Thyroid gland (tissue), 4 donors: ENCODE data around the gene JAKMIP2. TPM values are rescaled to one million over a fixed set of nuclear protein-coding genes. Genes with fewer than 3 reads are reported as not detected.

Experiments used
- DNase-seq, 2 donors: peaks; one replicate each; pipeline ENCODE4 v3.0.0-alpha.2; 2019
- H3K27ac ChIP-seq, 3 donors: fragments of 200-600 bp; sonication (generic); 1 replicate in 2 of 3; 2 replicates in 1 of 3; pipeline ENCODE4 v1.5.1; 2016 to 2019; ENCODE audit warnings: mild to moderate bottlenecking in 1 of 3, moderate library complexity in 1 of 3
- H3K27me3 ChIP-seq: fragments of 200-600 bp; sonication (generic); one replicate; pipeline ENCODE4 v1.5.1; 2019
- H3K36me3 ChIP-seq, 2 donors: fragments of 200-600 bp; sonication (generic); one replicate each; pipeline ENCODE4 v1.5.1; 2016 to 2019
- H3K4me1 ChIP-seq, 2 donors: fragments of 200-600 bp; sonication (generic); one replicate each; pipeline ENCODE4 v1.5.1; 2017 to 2019
- H3K4me3 ChIP-seq, 3 donors: fragments of 200-600 bp; sonication (generic); replicated peaks in 1 of 3; 1 replicate in 2 of 3; 2 replicates in 1 of 3; pipeline ENCODE4 v1.5.1; 2016; ENCODE audit warnings: mild to moderate bottlenecking in 1 of 3
- H3K9me3 ChIP-seq: fragments of 200-600 bp; sonication (generic); one replicate; pipeline ENCODE4 v1.5.1; 2017
- CTCF ChIP-seq, 6 experiments: fragments of 200-600 bp in 3 of 6; fragments of 450-650 bp in 3 of 6; sonication (generic) in 3 of 6; IDR thresholded peaks; one replicate each; pipeline ENCODE4 v1.5.1; 2016 to 2019; ENCODE audit warnings: antibody characterized with exemption in 6 of 6, mild to moderate bottlenecking in 2 of 6, inconsistent platforms in 1 of 6, moderate library complexity in 1 of 6
- POLR2A ChIP-seq, 2 donors: fragments of 450-650 bp; IDR thresholded peaks; one replicate each; pipeline ENCODE4 v1.6.1; 2017; ENCODE audit warnings: antibody characterized with exemption in 2 of 2, mild to moderate bottlenecking in 2 of 2, moderate library complexity in 1 of 2
- whole genome bisulfite sequencing, 2 donors: methylation state at CpG; one replicate each; pipeline ENCODE4 v1.1.5; 2017; 5-methylcytosine and 5-hydroxymethylcytosine counted together
- intact Hi-C: fragments of 100-400 bp; cut with DNase I; formaldehyde crosslinking; loops from one replicate; pipeline ENCODE4 v1.15.1; 2023
- total RNA-seq, 4 donors: library from RNA; depleted of rRNA; stranded (reverse); fragments of >200 nt; gene quantifications; one replicate each; pipeline ENCODE4 v1.2.3, GENCODE V29; 2016

JAKMIP2 gene
- total RNA-seq, 4 donors from 2014 or later: under 0.01 to 0.75 (median 0.38) TPM

- Histone ChIP-seq H3K36me3 (no peaks in the 10 kb centered on the region), H3K4me1 (no peaks in the 10 kb centered on the region), H3K4me3 (no peak overlapping the region), H3K27ac (no peak overlapping the region), H3K27me3 (no peaks in the 10 kb centered on the region), H3K9me3 (no peaks in the 10 kb centered on the region)
- WGBS, 2 donors: 90 to 92% methylated on average over 1 of the region's 1 CpG
- no peak for DNase-seq
- TF ChIP-seq POLR2A (IDR thresholded peaks at IDR 0.05) (no peak), CTCF (IDR thresholded peaks at IDR 0.05) (no peak)
- intact Hi-C loops: no loop called here
Observed at GRCh38 chr5:147779694-147780093, 2.8 kb downstream of the JAKMIP2 start.

GRCh38 chr5:147776989-147777388, 5.5 kb downstream of the JAKMIP2 start:
- intact Hi-C loops: no loop called here
- Histone ChIP-seq H3K4me1 (no peaks in the 10 kb centered on the region), H3K36me3 (no peaks in the 10 kb centered on the region), H3K4me3 (no peak overlapping the region), H3K27me3 (no peaks in the 10 kb centered on the region), H3K9me3 (no peaks in the 10 kb centered on the region), H3K27ac (no peak overlapping the region)
- 83 to 85% methylated on average over 4 of the region's 4 CpGs for WGBS, 2 donors
- DNase-seq: no peak
- TF ChIP-seq POLR2A (IDR thresholded peaks at IDR 0.05) (no peak), CTCF (IDR thresholded peaks at IDR 0.05) (no peak)

- H3K27me3 ChIP-seq: no peaks in the 10 kb centered on the region
- H3K4me1 ChIP-seq: no peaks in the 10 kb centered on the region
- intact Hi-C loops: no loop called here
- no peaks in the 10 kb centered on the region for H3K36me3 ChIP-seq
- H3K4me3 ChIP-seq: no peak overlapping the region
- no peak for DNase-seq
- no peak overlapping the region for H3K27ac ChIP-seq
- WGBS, 2 donors: 91 to 92% methylated on average over 2 of the region's 2 CpGs
- TF ChIP-seq POLR2A (IDR thresholded peaks at IDR 0.05) (no peak), CTCF (IDR thresholded peaks at IDR 0.05) (no peak)
- H3K9me3 ChIP-seq: no peaks in the 10 kb centered on the region
Observed at GRCh38 chr5:147773587-147773986, 8.9 kb downstream of the JAKMIP2 start.

- Histone ChIP-seq H3K27me3 (no peaks in the 10 kb centered on the region), H3K27ac (no peak overlapping the region), H3K4me1 (no peaks in the 10 kb centered on the region), H3K36me3 (no peaks in the 10 kb centered on the region), H3K4me3 (no peak overlapping the region), H3K9me3 (no peaks in the 10 kb centered on the region)
- no peak for TF ChIP-seq CTCF (IDR thresholded peaks at IDR 0.05)
- no peak for TF ChIP-seq POLR2A (IDR thresholded peaks at IDR 0.05)
- 85 to 87% methylated on average over 6 of the region's 6 CpGs for WGBS, 2 donors
- DNase-seq: no peak
- intact Hi-C loops: no loop called here
Observed at GRCh38 chr5:147773139-147773538, 9.4 kb downstream of the JAKMIP2 start.

GRCh38 chr5:147767048-147767447, 15.5 kb downstream of the JAKMIP2 start:
- 98% methylated on average over 4 of the region's 4 CpGs for WGBS, 2 donors
- no peak for DNase-seq
- intact Hi-C loops: no loop called here

More at GRCh38 chr5:147767048-147767447, 15.5 kb downstream of the JAKMIP2 start:
- no peaks in the 10 kb centered on the region for H3K9me3 ChIP-seq
- H3K36me3 ChIP-seq: no peaks in the 10 kb centered on the region
- no peak for TF ChIP-seq POLR2A (IDR thresholded peaks at IDR 0.05)
- no peak for TF ChIP-seq CTCF (IDR thresholded peaks at IDR 0.05)
- H3K4me1 ChIP-seq: no peaks in the 10 kb centered on the region
- no peak overlapping the region for H3K4me3 ChIP-seq
- H3K27ac ChIP-seq: no peak overlapping the region
- no peaks in the 10 kb centered on the region for H3K27me3 ChIP-seq
